NCI-H2171 treated with DMSO at 0.1 percent for 48 hours (cell line): ENCODE measurements around the gene POF1B.
A peak's percentile ranks its signal among the peaks of the same experiment; 100 is the strongest.
"Not testable (repeated sequence)": the region's sequence is repeated elsewhere in the genome, so short reads cannot be mapped to it uniquely, and the experiment has no call there.

ENCODE experiments used
- DNase-seq: peaks from one replicate; lab custom pipeline; 2025; lab: John Stamatoyannopoulos, UW

Gene POF1B, protein sequence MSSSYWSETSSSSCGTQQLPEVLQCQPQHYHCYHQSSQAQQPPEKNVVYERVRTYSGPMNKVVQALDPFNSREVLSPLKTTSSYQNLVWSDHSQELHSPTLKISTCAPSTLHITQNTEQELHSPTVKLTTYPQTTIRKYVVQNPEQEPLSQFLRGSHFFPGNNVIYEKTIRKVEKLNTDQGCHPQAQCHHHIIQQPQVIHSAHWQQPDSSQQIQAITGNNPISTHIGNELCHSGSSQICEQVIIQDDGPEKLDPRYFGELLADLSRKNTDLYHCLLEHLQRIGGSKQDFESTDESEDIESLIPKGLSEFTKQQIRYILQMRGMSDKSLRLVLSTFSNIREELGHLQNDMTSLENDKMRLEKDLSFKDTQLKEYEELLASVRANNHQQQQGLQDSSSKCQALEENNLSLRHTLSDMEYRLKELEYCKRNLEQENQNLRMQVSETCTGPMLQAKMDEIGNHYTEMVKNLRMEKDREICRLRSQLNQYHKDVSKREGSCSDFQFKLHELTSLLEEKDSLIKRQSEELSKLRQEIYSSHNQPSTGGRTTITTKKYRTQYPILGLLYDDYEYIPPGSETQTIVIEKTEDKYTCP

DNA sequence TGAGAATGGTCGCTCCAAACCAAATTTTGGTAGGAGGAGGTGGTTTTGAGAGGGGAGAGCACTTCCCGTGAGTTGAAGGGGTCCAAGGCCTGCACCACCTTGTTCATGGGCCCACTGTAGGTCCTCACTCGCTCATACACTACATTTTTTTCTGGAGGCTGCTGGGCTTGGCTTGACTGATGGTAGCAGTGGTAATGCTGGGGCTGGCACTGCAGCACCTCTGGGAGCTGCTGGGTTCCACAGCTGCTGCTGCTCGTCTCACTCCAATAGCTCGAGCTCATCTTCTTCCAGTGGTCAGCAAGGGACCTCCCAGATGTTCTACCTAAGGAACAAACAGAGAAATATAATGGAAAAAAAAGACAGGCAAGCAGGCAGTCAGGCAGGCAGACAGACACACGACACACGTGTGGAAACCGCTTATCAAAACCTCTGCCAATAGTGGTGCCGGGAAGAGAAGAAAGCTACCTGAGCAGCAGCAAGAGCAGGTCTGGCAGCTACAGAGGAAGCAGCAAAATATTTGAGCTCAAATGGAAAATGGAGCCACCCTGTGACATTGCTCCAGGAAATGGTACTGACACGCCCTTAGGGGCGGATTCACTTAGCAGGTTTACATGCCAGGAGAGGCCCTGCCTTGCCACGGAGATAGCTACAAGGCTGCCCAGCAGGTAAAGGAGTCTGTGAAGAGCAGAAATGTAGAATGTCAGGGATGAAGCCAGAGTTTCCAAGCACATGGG lies at the start of gene POF1B:
Gene POF1B (minus strand): TSS at position 492 of the 734 bp plus-strand sequence. CDS start 211 bp downstream, at position 281.
- DNase-seq, result no peak

DNA sequence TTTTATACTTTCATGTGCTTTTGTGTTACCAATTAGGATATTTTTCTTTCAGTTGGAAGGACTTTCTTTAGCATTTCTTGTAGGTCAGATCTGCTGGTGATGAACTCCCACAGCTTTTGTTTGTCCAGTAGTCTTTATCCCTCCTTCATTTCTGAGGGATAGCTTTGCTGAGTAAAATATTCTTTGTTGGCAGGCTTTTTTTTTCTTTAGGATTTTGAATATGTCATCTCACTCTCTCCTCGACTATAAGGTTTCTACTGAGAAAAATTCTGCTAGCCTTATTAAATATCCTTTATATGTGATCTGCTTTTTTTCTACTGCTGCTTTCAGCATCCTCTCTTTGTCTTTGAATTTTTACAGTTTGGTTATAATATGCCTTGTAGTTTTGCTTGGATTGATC lies 49.6 kb upstream of the POF1B start:
- no peak for DNase-seq

DNA sequence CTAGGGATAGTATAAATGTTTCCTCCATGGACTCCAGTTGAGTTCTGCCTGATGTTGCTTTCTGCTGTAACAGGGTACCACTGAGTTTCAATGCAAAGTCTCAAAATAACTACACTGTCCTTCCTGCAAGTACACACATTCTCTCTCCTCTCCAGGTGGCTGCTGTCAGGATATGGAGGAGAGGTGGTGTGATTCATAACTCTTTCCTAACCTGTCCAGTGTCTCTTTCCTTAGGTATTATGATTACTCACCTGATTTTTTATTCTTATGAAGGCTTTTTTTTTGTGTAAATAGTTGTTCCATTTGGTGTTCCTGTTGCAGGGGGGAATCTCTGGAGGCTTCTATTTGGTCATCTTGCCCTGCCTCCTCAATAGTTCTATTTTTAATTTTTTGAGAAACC lies 39.8 kb upstream of the POF1B start:
- no peak for DNase-seq

DNA sequence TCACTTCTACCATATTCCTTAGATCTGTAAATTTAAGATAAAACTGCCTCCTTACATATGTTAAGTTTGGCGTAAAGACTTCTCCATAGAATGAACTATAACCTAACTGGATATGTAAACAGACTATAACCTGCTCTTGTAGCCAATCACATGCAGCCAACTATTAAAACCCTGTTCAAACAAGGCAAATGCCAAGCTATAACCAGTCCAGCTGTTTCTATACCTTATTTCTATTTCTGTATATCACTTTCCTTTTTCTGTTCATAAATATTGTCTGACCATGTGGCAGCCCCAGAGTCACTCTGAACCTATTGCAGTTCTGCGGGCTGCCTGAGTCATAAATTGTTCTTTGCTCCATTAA lies 12.4 kb upstream of the POF1B start:
- DNase-seq, result no peak

DNA sequence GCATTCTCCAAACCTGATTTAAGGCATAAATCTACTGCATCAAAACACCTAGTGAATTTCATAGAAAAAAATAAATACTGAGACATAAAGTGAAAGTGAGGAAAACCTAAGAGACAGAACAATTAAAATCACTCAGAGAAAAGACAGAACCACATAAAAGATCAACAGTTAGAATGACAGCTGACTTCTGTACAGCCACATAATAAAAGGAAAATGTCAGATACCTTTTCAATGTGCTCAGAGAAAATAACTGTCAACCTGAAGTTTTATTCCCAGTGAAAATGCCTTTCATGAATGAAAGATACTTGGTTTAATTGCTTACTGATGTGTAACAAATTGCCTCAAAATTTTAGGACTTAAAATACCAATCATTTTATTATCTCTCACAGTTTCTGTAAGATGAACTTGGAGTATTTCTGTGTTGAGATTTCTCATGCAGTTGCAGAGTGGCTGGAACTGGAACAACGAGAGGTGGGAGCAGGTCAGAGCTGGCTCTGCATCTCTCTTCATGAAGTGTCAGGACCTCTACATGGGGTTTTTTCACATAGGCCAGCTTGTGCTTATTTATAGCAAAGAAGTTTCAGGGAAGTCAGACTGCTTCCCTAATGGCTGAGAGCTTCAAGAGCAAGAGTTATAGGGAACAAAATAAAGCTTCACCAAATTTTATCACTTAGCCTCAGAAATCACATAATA lies 11.9 kb upstream of the POF1B start:
- no peak for DNase-seq

DNA sequence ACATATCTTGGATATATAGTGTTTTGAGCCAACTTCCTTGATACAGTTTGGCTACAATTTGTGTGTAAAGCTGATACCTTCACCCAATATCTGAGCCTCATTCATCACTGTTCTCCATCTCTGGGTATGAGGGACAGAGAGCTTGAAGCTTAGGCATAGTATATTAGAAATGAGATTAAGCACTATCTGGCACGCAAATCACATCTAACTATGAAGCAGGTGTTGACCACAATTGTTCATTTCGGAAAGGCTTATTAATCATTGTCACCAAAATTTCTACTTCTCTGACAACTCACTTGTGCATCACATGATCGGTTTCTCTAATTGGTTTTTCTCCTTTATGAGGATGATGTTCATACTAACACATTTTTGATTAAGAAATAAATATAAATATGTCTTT lies 2.1 kb upstream of the POF1B start:
- no peak for DNase-seq

DNA sequence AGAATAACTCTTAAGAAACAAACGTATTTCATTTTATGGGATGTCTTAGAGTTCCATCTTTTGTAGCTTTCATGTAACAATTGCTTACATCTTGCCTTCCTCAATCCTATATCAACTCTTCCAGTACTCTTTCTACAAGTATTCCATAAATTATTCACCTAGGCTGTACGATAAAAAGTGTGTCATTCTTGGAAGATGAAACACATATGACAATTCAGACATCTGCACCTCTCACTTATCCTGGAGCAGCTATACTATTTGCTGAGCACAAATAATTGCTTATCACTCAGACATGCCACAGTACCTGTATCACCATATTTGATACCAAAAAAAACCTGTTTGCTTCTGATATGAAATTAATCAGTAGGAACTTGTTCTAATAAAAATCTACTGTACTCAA lies 1.0 kb downstream of the POF1B start:
- no peak for DNase-seq

DNA sequence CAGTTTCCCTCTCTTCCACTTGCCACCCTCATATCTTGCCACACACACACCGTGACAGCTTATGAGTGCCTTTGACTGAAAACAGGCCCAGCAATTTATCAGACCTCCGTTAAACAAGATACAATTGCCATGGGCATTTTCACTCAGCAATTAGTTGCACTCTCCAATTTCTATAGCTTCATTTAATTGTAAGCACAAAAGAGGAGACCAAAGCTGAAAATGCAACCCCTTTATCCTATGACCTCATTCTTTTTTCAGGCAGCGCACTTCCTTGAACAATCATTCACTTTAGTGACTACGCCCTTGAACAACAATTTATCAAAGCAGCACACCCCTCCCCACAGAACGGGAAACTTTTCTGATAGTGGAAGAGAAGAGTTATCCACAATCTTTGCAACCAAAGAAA lies 4.1 kb downstream of the POF1B start:
- no peak for DNase-seq

DNA sequence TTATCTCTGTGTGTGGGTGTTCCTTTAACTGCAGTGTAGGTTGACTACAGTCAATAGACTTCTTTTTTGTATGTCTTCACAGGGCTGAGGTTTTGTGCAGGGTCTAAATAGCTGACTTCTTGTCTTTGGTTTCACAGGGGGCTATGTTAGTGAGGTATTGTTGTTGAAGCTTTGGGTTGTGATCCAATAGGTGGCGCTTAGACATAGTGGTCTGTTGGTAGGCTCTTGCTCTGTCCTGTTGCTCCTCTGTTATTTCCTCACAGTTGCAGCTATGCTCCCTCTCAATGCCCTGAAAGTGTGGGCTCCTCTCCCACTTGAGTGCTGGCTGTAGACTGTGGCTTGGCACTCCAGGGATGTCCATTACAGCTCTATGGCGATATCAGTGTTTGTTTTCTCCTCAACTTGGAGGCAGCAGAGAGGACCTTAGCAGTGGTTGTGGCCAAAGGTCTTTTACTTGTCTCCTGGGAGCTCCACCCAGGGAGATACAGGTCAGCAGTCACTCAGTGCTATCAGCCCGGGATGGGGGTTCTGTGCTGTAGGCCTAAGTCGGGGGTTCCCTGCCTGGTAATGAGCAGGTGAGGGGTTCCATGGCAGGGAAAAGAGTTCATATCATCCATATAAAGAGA lies 14.0 kb downstream of the POF1B start:
- DNase-seq, result no peak

DNA sequence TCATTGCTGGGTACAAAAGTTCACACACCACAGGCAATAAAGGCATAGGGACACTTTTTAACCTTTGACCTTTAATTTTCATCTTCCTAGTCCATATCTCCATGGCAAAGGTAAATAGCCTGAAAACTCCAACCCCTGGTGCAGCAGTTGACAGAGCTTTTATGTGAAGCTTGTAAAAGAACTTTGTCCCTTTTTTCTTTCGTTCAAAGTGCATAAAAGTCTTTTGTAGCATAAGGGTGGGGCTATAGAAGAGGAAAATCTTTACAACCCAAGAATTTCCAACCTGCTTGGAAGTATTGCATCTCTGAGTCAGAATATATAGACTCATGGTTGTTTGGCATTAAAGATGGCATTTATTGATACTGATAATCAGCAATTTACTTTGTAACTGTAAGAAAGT lies 20.4 kb downstream of the POF1B start:
- no peak for DNase-seq

DNA sequence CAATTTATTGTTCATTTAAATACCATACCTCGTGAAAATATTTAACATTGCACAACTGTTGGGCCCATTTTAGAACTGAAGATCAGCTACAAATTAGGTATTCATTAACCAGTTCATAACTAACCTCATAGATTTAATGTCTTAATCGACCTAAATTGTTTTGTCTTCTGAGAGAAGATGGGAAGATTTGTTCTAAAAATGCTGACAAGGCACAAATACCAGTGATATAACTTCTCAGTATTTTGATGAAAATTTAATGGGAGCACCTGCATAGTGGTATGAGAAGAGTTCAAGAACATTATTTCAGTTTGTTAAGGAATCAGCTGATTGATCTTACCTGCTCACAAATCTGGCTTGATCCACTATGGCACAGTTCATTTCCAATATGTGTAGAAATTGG lies 33.9 kb downstream of the POF1B start:
- no peak for DNase-seq

DNA sequence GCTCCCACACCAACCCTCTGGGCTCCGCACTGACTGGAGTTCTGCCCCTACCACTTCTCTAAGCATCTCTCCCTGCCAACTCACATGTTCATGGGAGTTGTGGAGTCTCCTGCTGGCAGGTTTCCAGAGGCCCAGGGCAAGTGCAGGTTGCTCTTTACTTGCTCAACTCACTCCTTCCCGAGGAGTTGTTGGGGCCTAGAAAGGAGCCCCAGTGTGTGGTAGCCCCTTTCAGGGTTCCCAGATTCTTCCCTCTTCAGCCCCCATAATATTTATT lies 52.5 kb downstream of the POF1B start:
- no peak for DNase-seq

DNA sequence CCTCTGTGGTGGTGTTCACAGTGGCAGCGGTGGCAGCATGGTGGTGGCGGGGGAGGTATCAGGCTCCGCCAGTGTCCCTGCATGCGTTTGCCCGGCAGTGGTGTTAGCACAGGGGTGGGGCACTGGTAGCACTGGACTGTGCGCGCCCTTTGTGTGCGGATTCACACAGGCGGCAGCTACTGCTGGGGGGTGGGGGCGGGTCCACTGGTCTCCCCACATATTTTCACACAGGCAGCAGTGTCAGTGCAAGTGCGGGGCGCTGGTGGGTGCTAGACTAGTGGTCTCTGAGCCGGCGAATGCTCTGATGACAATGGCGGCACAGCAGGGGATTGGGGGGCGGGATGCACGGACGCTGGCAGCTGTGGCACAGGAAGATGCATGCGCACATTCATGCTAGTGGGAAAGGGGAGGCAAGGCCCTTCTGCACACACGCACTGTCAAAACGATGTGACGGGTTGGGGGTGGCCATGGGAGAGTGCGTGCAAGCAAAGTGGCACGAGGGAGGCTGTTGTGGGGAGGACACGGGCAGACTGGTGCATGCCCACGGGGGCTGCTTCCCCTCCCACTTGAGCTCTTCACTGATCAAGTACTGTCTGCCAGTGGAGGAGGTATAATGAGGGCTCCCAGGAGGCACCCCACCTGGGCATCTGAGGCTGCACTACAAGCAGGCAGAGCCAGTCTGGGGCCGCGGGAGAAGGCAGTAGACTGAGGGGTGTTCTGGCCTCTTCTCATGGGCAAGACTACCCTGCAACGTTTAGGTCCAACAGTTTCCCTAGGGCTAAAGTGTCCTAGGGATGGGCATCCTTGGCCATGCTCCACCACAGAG lies 53.0 kb downstream of the POF1B start:
- no peak for DNase-seq

DNA sequence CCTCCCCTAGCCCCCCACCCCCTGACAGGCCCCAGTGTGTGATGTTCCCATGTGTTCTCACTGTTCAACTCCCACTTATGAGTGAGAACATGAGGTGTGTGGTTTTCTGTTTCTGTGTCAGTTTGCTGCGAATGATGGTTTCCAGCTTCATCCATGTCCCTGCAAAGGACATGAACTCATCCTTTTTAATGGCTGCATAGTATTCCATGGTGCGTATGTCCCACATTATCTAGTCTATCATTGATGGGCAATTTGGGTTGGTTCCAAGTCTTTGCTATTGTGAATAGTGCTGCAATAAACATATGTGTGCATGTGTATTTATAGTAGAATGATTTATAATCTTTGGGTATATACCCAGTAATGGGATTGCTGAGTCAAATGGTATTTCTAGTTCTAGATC lies 68.1 kb downstream of the POF1B start:
- DNase-seq, result not testable (repeated sequence)

DNA sequence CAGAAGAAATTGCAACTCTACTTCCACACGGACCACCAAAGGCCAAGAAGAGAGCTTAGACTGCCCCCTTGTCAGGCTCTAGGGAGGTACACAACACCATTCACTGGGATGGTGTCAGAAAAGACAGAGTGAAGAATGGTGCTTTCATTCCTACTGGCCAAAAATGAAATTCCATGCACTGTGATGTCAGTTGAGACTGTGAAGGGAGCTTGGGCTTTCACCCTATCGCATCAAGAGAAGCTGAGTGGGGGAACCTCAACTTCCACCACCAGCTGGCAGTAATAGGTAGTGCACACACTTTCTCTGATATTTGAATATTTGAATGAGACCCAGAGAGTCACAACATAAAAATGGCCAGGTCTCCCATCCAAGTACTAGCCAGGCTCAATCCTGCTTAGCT lies 69.7 kb downstream of the POF1B start:
- DNase-seq, result no peak

DNA sequence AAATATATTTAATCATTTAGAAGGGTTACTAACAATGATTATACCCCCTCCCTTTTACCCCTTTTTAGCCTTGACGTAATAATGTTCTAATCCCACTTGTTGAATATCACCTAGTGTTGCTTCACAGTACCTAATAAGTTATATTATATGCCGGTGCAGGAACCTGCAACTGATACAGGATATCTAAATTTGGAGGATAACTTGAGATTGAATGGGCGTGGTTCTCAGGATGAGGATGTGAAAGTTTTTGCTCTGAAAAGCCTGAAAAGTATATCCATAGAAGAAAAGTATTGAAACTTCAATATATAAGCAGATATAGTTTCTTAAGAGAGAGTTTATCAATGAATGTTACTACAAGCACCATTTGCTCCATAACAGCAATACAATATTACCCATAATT lies 75.9 kb downstream of the POF1B start:
- no peak for DNase-seq

DNA sequence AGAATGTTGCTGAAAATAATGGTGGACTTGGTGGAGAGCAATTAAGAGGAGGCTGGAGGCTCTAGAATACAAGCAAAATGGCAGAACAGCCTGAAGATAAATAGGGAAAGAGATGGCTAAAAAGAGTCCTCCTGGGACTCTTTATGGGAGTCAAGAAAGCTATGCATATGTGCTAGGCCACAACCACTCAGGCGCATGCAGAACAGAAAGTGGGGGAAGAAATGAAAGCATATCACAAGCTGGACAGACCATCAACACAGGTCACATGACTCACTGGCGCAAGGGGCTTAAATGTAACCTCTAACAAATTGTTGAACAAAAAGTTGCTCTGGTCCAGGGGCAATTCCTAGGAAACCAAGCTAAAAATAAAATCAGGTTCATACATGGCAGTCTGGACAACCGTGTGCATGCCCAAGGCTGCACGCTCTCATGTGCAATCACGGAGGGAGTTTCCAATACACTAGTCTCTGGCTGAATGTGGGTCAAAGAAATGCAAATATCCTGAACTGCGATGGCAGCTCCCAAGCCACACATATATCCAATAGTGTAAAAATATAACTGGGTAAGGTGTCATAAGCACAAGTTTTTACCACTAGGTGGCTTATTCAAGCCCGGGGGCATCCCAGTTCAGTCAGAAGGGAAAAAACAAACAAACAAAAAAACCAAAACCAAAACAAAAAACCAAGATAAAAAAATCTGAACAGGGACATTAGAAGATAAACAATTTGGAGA lies 90.3 kb downstream of the POF1B start:
- DNase-seq, result no peak

DNA sequence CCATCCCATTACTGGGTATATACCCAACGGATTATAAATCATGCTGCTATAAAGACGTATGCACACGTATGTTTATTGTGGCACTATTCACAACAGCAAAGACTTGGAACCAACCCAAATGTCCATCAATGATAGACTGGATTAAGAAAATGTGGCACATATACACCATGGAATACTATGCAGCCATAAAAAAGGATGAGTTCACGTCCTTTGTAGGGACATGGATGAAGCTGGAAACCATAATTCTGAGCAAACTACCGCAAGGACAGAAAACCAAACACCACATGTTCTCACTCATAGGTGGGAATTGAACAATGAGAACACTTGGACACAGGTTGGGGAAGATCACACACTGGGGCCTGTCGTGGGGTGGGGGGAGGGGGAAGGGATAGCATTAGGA lies 94.2 kb downstream of the POF1B start:
- not testable (repeated sequence) for DNase-seq

DNA sequence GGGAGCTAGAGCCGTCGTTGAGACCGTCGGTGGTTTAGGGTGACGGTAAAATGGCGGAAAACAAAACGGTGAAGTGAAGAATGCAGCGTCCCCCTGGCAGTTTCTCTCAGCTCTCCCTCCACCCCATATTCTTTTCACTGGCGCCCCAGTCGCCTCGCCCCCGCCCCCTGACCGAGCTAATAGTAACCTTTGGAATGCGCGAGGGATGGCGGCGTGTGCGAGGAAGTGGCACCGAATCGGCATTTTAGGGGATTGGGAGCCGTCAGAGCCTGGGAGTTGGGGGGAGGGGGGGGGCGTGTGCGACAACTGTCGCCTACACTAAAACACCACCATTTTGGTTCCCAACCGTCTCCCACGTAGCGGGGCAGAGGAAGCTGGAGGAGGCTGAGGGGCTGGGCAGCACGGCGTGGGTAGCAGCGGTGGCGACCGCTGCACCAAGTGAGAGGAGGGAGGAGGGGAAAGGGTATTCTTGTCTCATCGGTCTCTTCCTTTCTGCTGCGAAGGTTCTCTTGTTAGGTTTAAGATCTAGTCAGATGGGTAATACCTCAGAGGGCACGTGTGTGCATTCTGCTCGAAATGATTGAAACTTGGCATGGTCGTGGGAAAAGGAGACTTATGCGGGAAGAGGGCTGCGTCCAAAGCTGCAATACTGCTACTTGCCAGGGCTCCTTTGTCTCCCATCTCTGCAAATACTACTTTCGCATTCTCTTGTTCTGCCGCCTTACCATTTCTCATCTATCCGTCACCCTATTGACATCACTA lies 134.8 kb downstream of the POF1B start:
- peak; percentile 66 for DNase-seq
